ENCODE data around the gene YIPF5.

Gene YIPF5

DNA sequence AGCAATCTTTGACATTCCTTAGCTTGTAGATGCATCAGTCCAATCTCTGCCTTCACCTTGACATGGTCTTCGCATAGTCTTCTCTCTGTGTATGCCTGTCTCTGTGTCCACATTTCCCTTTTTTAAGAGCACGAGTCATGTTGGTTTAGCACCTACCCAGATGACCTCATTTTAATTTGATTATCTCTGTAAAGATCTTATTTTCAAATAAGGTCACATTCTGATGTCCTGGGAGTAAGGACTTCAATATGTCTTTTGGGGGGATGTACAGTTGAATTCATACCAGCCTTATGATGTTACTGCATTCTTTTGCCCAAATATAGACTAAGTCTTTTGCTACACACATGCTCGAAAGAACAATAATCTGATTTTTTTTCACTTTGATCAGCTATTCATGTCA is 7.1 kb upstream of the YIPF5 start:
- no peak for DNase-seq (ENCODE audit: low spot score)

- no peak for DNase-seq (ENCODE audit: low spot score)
Measured at GRCh38 chr5:144173766-144174165, 3.3 kb upstream of the YIPF5 start.

GRCh38 chr5:144169904-144170275 is 569 bp downstream of the YIPF5 start:
- no peak for DNase-seq (ENCODE audit: low spot score)

DNA sequence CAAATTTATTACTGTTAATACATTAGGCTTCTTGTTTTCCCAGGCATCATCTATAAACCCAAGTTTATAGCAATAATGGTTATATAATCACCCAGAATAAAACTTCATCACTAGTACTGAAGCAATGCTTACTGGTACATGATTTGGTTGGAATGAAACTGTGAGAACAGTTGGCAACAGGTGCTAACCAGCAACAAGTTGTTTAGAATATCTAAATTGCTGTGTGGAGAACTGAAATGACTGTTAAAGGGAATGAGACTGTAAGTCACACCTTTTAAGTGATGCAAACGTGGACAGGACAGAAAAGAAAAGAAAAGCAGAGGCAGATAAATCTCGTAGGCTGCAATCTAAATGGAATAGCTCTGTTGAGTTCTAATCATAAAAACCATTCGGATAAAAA is 2.5 kb downstream of the YIPF5 start:
- no peak for DNase-seq (ENCODE audit: low spot score)

DNA sequence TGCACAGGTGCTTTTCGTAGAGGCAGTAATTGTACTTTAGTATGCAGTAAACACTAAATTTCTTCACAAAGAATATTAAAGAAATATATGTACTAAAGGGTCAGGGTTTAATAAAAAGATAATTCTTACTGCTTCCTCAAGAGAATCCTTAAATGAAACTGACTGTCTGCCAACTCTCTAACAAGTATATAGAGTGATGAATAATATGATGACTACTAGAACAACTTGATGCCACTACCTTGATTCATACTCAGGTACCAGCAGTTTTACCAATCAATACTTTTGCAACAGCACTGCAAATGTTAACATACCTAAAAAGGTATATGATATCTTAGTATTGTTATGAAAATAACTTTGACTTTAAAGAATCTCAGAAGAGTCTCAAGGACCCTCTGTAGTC is 3.8 kb downstream of the YIPF5 start:
- no peak for DNase-seq (ENCODE audit: low spot score)

DNA sequence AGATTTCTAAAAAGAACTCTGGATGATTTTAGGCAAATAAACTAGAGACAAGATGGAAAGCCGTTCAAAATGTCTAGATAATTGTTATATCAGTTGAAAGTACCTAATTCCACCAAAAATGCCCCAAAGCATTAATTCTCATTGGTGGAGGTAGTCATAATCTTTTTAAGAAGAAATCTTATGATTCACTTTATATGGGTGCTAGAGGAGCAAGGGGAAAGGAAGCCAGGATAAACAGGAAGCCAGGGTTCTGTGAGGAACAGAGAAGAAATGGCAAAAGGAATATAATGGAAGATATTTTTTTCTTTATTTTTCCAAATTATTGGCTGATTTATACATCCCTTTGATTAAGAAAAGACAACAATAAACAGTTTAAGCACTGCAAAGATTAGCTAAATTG is 7.8 kb downstream of the YIPF5 start:
- DNase-seq (ENCODE audit: low spot score): no peak

DNA sequence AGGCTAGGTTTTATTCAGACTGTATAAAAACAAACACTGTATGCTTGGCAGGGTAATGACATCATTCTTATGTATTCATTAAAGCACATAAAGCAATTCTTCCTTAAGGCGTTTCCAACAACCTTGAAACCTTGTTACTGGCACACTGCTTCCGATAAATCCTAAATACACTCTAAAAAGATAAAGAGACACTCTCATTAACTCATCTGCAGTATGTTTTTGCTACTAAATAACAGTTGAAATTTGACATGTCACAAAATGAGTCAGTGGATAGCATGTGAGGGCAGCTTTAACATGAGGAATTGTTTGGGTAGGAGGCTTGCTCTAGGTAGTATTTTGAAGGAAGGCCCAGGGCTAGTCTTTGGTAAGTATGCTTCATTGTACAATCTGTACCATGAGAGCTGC is 13.7 kb downstream of the YIPF5 start:
- no peak for DNase-seq (ENCODE audit: low spot score)

DNA sequence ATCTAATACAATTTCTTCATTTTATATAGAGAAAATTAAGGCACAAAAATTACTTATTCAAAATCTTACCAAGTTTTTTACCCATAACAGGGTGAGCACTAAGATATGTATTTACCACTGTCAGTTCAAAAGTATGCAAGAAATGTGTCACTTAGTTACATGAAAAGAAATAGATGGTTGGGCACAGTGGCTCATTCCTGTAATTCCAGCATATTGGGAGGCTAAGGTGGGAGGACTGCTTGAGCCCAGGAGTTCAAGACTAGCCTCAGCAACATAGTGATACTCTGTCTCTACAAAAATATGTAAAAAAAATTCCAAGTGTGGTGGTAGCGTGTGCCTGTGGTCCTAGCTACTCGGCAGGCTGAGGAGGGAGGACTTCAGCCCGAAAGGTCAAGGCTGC is 19.4 kb downstream of the YIPF5 start:
- DNase-seq (ENCODE audit: low spot score): no peak

GRCh38 chr5:144144956-144145751 is 25.3 kb downstream of the YIPF5 start:
- no peak for DNase-seq (ENCODE audit: low spot score)

- no peak for DNase-seq (ENCODE audit: low spot score)
Measured at GRCh38 chr5:144143625-144144024, 26.8 kb downstream of the YIPF5 start.

GRCh38 chr5:144142824-144143162 is 27.7 kb downstream of the YIPF5 start:
- no peak for DNase-seq (ENCODE audit: low spot score)

DNA sequence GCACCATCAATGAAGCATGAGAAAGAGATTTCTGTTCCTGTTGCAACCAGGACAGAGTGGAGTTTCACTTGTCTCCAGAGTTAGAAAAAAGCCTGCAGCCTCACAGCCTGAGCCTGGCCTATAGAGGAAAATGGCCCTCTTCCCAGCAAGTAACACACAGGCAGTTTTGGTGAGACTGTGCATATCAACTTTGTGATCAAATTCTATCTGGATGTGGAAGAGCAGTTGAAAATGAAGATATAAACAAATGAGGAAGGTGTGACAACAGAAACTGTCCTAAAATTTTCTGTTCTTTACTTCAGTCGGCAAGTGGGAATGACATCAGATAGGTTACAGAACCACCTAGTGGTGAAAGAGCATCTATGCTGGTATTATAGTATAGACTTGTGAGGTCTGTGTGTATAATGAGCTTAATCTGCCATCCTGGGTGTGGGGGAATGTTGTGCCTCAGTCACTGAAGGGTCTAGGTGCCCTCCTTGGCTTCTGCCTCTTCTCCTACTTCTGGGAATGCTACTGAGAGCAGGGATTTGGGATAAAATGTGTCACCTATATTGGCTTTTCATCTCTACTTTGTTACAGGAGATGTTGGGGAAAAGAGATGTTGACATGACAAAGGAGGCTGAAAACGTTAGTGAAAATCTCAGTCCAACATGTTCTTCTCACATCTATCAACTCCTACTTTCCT is 28.2 kb downstream of the YIPF5 start:
- peak; percentile 57 for DNase-seq (ENCODE audit: low spot score)

DNA sequence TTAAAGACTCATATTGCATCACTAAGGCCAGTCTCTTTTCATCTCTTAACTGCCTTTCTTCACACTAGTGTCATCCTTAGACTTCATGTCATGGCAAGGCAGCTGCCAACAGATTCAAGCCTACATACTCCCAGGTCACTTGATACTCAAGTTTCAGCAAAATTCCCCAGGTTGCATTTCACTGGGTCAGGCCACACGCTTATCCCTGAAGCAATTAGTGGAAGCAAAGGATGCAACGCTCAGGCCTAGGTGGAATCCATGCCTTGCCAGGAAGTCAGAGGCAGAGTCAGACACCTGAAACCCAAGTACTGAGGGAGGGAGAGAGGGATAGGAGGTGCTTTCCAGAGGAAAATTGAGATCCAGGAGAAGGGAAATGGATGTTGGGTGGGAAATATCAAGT is 28.9 kb downstream of the YIPF5 start:
- no peak for DNase-seq (ENCODE audit: low spot score)

DNA sequence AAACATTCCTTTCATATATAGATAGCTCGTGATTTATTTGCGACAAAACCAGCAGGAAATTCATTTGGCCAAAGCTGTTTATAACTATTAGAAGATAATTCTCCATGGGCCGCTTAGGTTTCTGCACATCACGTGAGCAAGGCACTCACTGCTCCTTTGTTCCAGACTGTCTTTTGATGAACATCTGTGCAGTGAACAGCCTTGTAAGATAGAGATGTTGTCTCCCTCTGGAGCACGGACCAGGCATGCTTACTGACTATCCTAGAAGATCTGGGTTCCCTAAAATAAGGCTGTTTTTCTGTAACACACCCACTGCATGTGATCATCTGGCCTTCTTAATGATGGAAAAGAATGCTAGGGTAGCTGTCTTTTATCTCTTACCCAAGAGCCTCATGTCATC is 30.9 kb downstream of the YIPF5 start:
- DNase-seq (ENCODE audit: low spot score): no peak

DNA sequence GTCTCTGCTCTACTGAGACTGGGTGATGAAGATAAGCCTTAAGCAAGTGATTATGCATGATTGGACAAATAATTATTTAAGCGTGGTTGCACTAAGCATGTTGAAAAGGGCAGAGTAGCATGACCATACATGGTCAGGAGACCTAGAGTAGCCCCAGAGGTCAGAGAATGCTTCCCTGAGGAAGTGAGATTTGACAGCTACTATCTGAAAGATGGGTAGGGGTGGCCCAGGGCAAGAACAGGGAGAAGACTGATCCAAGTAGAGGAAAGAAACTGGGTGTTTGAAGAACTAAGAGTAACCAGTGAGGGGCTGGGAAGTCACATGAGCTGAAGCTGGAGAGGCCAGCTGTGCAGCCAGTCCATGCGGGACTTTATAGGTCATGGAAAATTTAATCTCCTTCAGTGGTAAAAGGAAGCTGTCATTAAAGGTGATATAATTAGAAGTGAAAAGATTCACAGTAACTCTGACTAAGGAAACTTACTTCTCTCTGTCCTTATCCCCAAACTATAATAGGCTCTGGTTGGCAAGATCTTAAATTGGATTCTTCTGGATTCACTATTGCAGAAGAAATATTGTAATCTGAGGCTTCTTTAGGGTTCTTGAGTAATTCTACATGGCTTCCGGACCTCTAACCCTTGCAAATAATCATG is 35.2 kb downstream of the YIPF5 start:
- no peak for DNase-seq (ENCODE audit: low spot score)

DNA sequence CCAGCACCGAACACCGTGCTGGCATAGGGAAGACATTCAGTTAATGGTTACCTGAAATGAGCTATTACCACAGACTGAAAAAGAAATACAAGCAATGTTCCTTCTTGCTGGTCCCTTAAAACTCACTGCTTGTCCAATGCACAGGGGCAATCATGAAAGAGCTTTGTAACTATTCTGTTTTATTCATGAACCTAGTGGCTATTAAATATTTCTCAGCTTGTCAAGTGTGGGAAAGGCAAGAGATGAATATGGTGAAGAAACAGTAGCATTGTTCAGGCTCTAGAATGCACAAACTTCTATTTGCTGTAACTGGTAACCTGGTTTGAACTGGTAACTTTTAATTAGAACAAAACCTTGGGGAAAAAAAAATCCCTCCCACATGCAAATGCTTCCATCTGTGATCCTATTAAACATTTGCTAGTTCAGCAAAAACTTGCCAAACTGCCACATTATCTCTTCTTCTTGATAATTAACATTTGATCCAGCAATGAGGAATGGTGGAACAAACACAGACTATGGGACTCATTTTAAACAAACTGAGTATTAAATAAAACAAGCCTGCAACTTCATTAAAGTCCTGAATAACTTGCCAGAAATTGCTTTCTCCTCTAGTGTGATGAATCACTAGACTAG is 36.1 kb downstream of the YIPF5 start:
- DNase-seq (ENCODE audit: low spot score): no peak

DNA sequence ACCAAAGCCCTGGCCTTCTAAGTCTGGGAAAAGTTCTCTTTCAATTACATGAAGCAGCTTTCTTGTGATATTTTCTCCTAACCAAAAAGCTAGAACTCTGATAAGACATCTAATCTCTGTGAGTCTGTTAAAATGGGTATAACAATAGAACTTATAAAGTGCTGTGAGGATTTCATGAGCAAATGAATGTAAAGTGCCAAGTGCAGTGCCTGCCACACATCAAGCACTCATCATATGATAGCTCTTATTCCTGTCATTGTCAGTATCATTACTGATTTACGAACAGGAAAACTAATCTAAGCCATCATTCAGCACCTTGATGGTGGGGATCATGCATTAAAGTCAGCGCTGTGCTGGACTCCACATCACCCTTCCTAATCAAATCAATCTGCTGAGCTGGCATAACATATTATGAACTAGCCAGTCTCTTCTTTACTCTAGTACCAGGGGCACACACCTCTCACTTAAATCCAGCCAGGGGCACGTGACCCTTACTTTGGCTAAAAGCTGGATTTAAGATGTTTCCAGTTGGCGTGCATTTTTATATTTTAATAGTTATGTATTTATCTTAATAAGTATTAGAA is 37.3 kb downstream of the YIPF5 start:
- DNase-seq (ENCODE audit: low spot score): no peak

- no peak for DNase-seq (ENCODE audit: low spot score)
Measured at GRCh38 chr5:144131261-144131660, 39.2 kb downstream of the YIPF5 start.

GRCh38 chr5:144130306-144130705 is 40.2 kb downstream of the YIPF5 start:
- DNase-seq (ENCODE audit: low spot score): no peak

DNA sequence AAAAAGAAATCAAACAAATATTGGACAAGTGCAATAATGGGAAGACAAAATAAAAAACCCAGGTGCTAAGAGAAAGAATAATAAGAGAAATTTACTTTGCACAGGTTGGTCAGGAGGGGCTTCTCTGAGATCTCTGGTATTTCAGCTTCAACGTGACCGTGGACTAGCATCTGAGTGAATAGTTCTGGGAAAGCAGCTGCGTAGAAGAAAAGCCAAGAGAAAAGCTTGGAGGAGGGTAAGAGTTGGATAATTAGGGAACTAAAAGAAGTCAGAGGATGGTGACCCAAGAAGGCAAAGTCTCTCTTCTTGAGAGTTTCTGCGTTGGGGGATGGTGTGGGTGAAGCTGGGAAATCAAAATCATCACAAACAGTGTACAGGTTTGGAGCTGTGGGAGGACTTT is 41.6 kb downstream of the YIPF5 start:
- DNase-seq (ENCODE audit: low spot score): no peak

- DNase-seq (ENCODE audit: low spot score): no peak
Measured at GRCh38 chr5:144126707-144127106, 43.8 kb downstream of the YIPF5 start.

- no peak for DNase-seq (ENCODE audit: low spot score)
Measured at GRCh38 chr5:144125163-144125726, 45.2 kb downstream of the YIPF5 start.

All from iPS-NIHi11 (cell line).